CD4-positive, alpha-beta memory T cell (primary cell): ENCODE measurements around the gene SHANK3. TPM values are rescaled to one million over a fixed set of nuclear protein-coding genes. Genes with fewer than 3 reads are reported as not detected.
A peak's percentile ranks its signal among the peaks of the same experiment; 100 is the strongest.

ENCODE experiments used
- CTCF ChIA-PET: fragments of 350-600 bp; sonication (Branson Sonifier 250); formaldehyde crosslinking; loops from one replicate; lab custom pipeline; 2021; ENCODE audit warnings: inconsistent platforms; ENCODE audit not compliant: partially characterized antibody; lab: Charles Lee
- POLR2A ChIA-PET: fragments of 350-600 bp; sonication (Branson Sonifier 250); formaldehyde crosslinking; loops from one replicate; lab custom pipeline; 2021; ENCODE audit not compliant: partially characterized antibody; lab: Charles Lee
- DNase-seq, 5 donors: peaks; one replicate each; pipeline versions ENCODE4 v3.0.0 to v3.0.0-alpha.2; 2020 to 2022; ENCODE audit warnings: mixed read lengths in 1 of 5
- H3K27ac ChIP-seq: one replicate; pipeline ENCODE4 v1.7.0; 2013; ENCODE audit warnings: low read depth, low read length
- H3K27me3 ChIP-seq: 2 replicates; pipeline ENCODE4 v1.7.0; 2013; ENCODE audit warnings: mild to moderate bottlenecking, low read length, moderate library complexity; ENCODE audit not compliant: insufficient read depth
- H3K36me3 ChIP-seq: 2 replicates; pipeline ENCODE4 v1.7.0; 2013; ENCODE audit warnings: mild to moderate bottlenecking, low read length, moderate library complexity; ENCODE audit not compliant: insufficient read depth
- H3K4me1 ChIP-seq: 2 replicates; pipeline ENCODE4 v1.7.0; 2013; ENCODE audit warnings: mild to moderate bottlenecking, low read length, moderate library complexity; ENCODE audit not compliant: insufficient read depth
- H3K4me3 ChIP-seq, 2 donors: one replicate each; pipeline ENCODE4 v1.7.0; 2013; ENCODE audit warnings: low read length in 2 of 2, mild to moderate bottlenecking in 1 of 2
- H3K9me3 ChIP-seq, 2 donors: one replicate each; pipeline ENCODE4 v1.7.0; 2013; ENCODE audit warnings: low read length in 2 of 2, control low read depth in 1 of 2; ENCODE audit not compliant: control insufficient read depth in 1 of 2
- H3K27ac Mint-ChIP-seq, 7 donors: one replicate each; pipeline ENCODE4 v1.8.0; 2020 to 2021; ENCODE audit warnings: mixed read lengths in 7 of 7, mild to moderate bottlenecking in 6 of 7, inconsistent platforms in 3 of 7, moderate library complexity in 3 of 7
- H3K27me3 Mint-ChIP-seq, 2 donors: one replicate each; pipeline ENCODE4 v1.8.0; 2020 to 2021; ENCODE audit warnings: mixed read lengths in 2 of 2
- H3K36me3 Mint-ChIP-seq, 2 donors: one replicate each; pipeline ENCODE4 v1.8.0; 2020 to 2021; ENCODE audit warnings: mixed read lengths in 2 of 2, inconsistent platforms in 1 of 2, mild to moderate bottlenecking in 1 of 2
- H3K4me1 Mint-ChIP-seq, 4 donors: one replicate each; pipeline ENCODE4 v1.8.0; 2020 to 2021; ENCODE audit warnings: mixed read lengths in 4 of 4, mild to moderate bottlenecking in 1 of 4
- H3K4me3 Mint-ChIP-seq, 8 donors: one replicate each; pipeline ENCODE4 v1.8.0; 2020 to 2021; ENCODE audit warnings: mixed read lengths in 8 of 8, mild to moderate bottlenecking in 7 of 8, moderate library complexity in 6 of 8, inconsistent platforms in 3 of 8
- H3K9me3 Mint-ChIP-seq, 8 donors: one replicate each; pipeline ENCODE4 v1.8.0; 2020 to 2021; ENCODE audit warnings: mixed read lengths in 8 of 8, mild to moderate bottlenecking in 5 of 8, inconsistent platforms in 3 of 8, moderate library complexity in 1 of 8
- intact Hi-C: fragments of 100-400 bp; cut with micrococcal nuclease; formaldehyde crosslinking; loops from one replicate; pipeline ENCODE4 v1.15.1; 2023
- polyA plus RNA-seq, 2 donors: library from polyadenylated mRNA; unstranded; fragments of 300-500 nt; fragmentation: Illumina TruSeq; gene quantifications; one replicate each; pipeline ENCODE4 v1.2.3, GENCODE V29; 2021
- total RNA-seq, 2 experiments: library from RNA; stranded (reverse); gene quantifications; one replicate each; pipeline ENCODE4 v1.2.3, GENCODE V29; 2021

The SHANK3 gene
- total and polyA plus RNA-seq, 4 experiments from 2014 or later = not detected

GRCh38 chr22:50715776-50716175, 43.2 kb downstream of the SHANK3 start:
- no peaks in the 10 kb centered on the region for H3K27me3 ChIP-seq

GRCh38 chr22:50716290-50717024, 43.8 kb downstream of the SHANK3 start:
- Histone ChIP-seq H3K27me3 (no peaks in the 10 kb centered on the region), H3K4me3 (no peak overlapping the region), H3K27ac (no peak overlapping the region), H3K36me3 (no peaks in the 10 kb centered on the region), H3K4me1 (no peaks in the 10 kb centered on the region), H3K9me3 (no peaks in the 10 kb centered on the region)
- Mint-ChIP-seq H3K9me3 (no peaks in the 10 kb centered on the region), H3K4me3 (no peak overlapping the region), H3K36me3 (no peaks in the 10 kb centered on the region), H3K27me3 (no peaks in the 10 kb centered on the region), H3K27ac (peak overlapping the region in 1 of 7 donors; percentile 46), H3K4me1 (no peaks in the 10 kb centered on the region)
- ChIA-PET POLR2A (no interaction called here), CTCF (no interaction called here)
- intact Hi-C loops = no loop called here
- no peak for DNase-seq

More at GRCh38 chr22:50715776-50716175, 43.2 kb downstream of the SHANK3 start:
- no peaks in the 10 kb centered on the region for H3K27me3 Mint-ChIP-seq
- no peak overlapping the region for H3K4me3 Mint-ChIP-seq
- no peak for DNase-seq
- no peaks in the 10 kb centered on the region for H3K36me3 Mint-ChIP-seq
- ChIA-PET CTCF (no interaction called here), POLR2A (no interaction called here)
- Histone ChIP-seq H3K4me3 (no peak overlapping the region), H3K4me1 (no peaks in the 10 kb centered on the region), H3K27ac (no peak overlapping the region), H3K36me3 (no peaks in the 10 kb centered on the region), H3K9me3 (no peaks in the 10 kb centered on the region)
- intact Hi-C loops = no loop called here
- H3K9me3 Mint-ChIP-seq = no peaks in the 10 kb centered on the region
- no peaks in the 10 kb centered on the region for H3K4me1 Mint-ChIP-seq
- H3K27ac Mint-ChIP-seq = no peak overlapping the region

- ChIA-PET CTCF (no interaction called here), POLR2A (no interaction called here)
- Histone ChIP-seq H3K36me3 (no peaks in the 10 kb centered on the region), H3K9me3 (no peaks in the 10 kb centered on the region), H3K4me3 (no peak overlapping the region), H3K27ac (no peak overlapping the region), H3K4me1 (no peaks in the 10 kb centered on the region), H3K27me3 (no peaks in the 10 kb centered on the region)
- H3K27me3 Mint-ChIP-seq = no peaks in the 10 kb centered on the region
- H3K9me3 Mint-ChIP-seq = no peaks in the 10 kb centered on the region
- no peak overlapping the region for H3K27ac Mint-ChIP-seq
- no peak overlapping the region for H3K4me3 Mint-ChIP-seq
- H3K36me3 Mint-ChIP-seq = no peaks in the 10 kb centered on the region
- DNase-seq = no peak
- H3K4me1 Mint-ChIP-seq = no peaks in the 10 kb centered on the region
- intact Hi-C loops = no loop called here
These were observed 45.2 kb downstream of the SHANK3 start for GRCh38 chr22:50717709-50718351.

- DNase-seq = no peak
- ChIA-PET POLR2A (no interaction called here), CTCF (no interaction called here)
- H3K4me1 ChIP-seq = no peaks in the 10 kb centered on the region
- H3K4me1 Mint-ChIP-seq = no peaks in the 10 kb centered on the region
- H3K9me3 ChIP-seq = no peaks in the 10 kb centered on the region
- H3K9me3 Mint-ChIP-seq = no peaks in the 10 kb centered on the region
- intact Hi-C loops = no loop called here
- H3K4me3 ChIP-seq = no peak overlapping the region
- H3K4me3 Mint-ChIP-seq = no peak overlapping the region
- H3K27me3 Mint-ChIP-seq = no peaks in the 10 kb centered on the region
- H3K27ac ChIP-seq = no peak overlapping the region
- no peaks in the 10 kb centered on the region for H3K36me3 Mint-ChIP-seq
- H3K27me3 ChIP-seq = no peaks in the 10 kb centered on the region
- H3K27ac Mint-ChIP-seq = no peak overlapping the region
- no peaks in the 10 kb centered on the region for H3K36me3 ChIP-seq
These were observed 45.7 kb downstream of the SHANK3 start for GRCh38 chr22:50718352-50718709.

GRCh38 chr22:50719814-50720300, 47.2 kb downstream of the SHANK3 start:
- POLR2A ChIA-PET = no interaction called here
- Mint-ChIP-seq H3K27ac (no peak overlapping the region), H3K36me3 (no peaks in the 10 kb centered on the region)

GRCh38 chr22:50720301-50721256, 48.0 kb downstream of the SHANK3 start:
- Mint-ChIP-seq H3K4me3 (no peak overlapping the region), H3K36me3 (no peaks in the 10 kb centered on the region), H3K27me3 (no peaks in the 10 kb centered on the region), H3K9me3 (no peaks in the 10 kb centered on the region), H3K27ac (no peak overlapping the region), H3K4me1 (no peaks in the 10 kb centered on the region)
- Histone ChIP-seq H3K4me3 (no peak overlapping the region), H3K27ac (no peak overlapping the region), H3K36me3 (no peaks in the 10 kb centered on the region), H3K27me3 (no peaks in the 10 kb centered on the region), H3K4me1 (no peaks in the 10 kb centered on the region), H3K9me3 (no peaks in the 10 kb centered on the region)
- DNase-seq = no peak
- POLR2A ChIA-PET = no interaction called here
- CTCF ChIA-PET = no interaction called here
- intact Hi-C loops = no loop called here

More at GRCh38 chr22:50719814-50720300, 47.2 kb downstream of the SHANK3 start:
- no peaks in the 10 kb centered on the region for H3K36me3 ChIP-seq
- intact Hi-C loops = no loop called here
- no peaks in the 10 kb centered on the region for H3K4me1 Mint-ChIP-seq
- H3K4me3 Mint-ChIP-seq = no peak overlapping the region
- H3K9me3 ChIP-seq = no peaks in the 10 kb centered on the region
- no peaks in the 10 kb centered on the region for H3K9me3 Mint-ChIP-seq
- H3K27ac ChIP-seq = no peak overlapping the region
- no peaks in the 10 kb centered on the region for H3K4me1 ChIP-seq
- no peak overlapping the region for H3K4me3 ChIP-seq
- no peaks in the 10 kb centered on the region for H3K27me3 ChIP-seq
- CTCF ChIA-PET = no interaction called here
- no peak for DNase-seq
- no peaks in the 10 kb centered on the region for H3K27me3 Mint-ChIP-seq

GRCh38 chr22:50721257-50721844, 48.7 kb downstream of the SHANK3 start:
- DNase-seq = no peak
- no peak overlapping the region for H3K4me3 Mint-ChIP-seq
- H3K9me3 Mint-ChIP-seq = no peaks in the 10 kb centered on the region
- H3K36me3 Mint-ChIP-seq = no peaks in the 10 kb centered on the region
- H3K36me3 ChIP-seq = no peaks in the 10 kb centered on the region
- intact Hi-C loops = no loop called here
- no peaks in the 10 kb centered on the region for H3K27me3 Mint-ChIP-seq
- POLR2A ChIA-PET = no interaction called here
- no peaks in the 10 kb centered on the region for H3K4me1 ChIP-seq
- no peaks in the 10 kb centered on the region for H3K9me3 ChIP-seq
- no peak overlapping the region for H3K27ac Mint-ChIP-seq
- H3K4me1 Mint-ChIP-seq = no peaks in the 10 kb centered on the region
- CTCF ChIA-PET = no interaction called here
- no peak overlapping the region for H3K4me3 ChIP-seq
- no peaks in the 10 kb centered on the region for H3K27me3 ChIP-seq
- H3K27ac ChIP-seq = no peak overlapping the region
